ENCODE data around the gene HEBP1. TPM values are rescaled to one million over a fixed set of nuclear protein-coding genes. Genes with fewer than 3 reads are reported as not detected.

HEBP1 gene
- total RNA-seq, 1 donor from 2014 or later = 7.4 TPM

- Histone ChIP-seq H3K79me2 (ENCODE audit: low read depth) (no peaks in the 10 kb centered on the region), H3K27ac (no peak overlapping the region), H3K9me3 (ENCODE audit: low read depth) (no peaks in the 10 kb centered on the region), H3K4me1 (no peaks in the 10 kb centered on the region), H3K36me3 (no peaks in the 10 kb centered on the region), H3K4me3 (no peak overlapping the region), H3K9ac (no peak overlapping the region), H3K27me3 (no peaks in the 10 kb centered on the region), H4K20me1 (ENCODE audit: low read depth) (no peaks in the 10 kb centered on the region), H3F3A (ENCODE audit: low read depth) (no peaks in the 10 kb centered on the region), H3K4me2 (no peak overlapping the region), H2AFZ (replicated peaks) (no peak overlapping the region)
- DNase-seq (ENCODE audit: low spot score) = no peak
- Mint-ChIP-seq H3K4me1 (peaks cover 7% of the 10 kb centered on the region), H3K27ac (no peak overlapping the region), H3K27me3 (ENCODE audit: insufficient read depth, low read depth) (peaks cover 5% of the 10 kb centered on the region), H3K36me3 (no peaks in the 10 kb centered on the region), H3K4me3 (no peak overlapping the region), H3K9me3 (peaks cover 8% of the 10 kb centered on the region)
- TF ChIP-seq EZH2 (IDR thresholded peaks at IDR 0.05) (no peak), CTCF (IDR thresholded peaks at IDR 0.05) (no peak), EZH2phosphoT487 (IDR thresholded peaks at IDR 0.05) (no peak)
Observed at GRCh38 chr12:12925388-12925787, 74.7 kb downstream of the HEBP1 start.

Small RNAs within 50 kb of the gene (small RNA-seq; reads per million reads assigned to genes)
- 2.9 reads per million, percentile 91 among the genes with 10 or more reads in this experiment for gene RF00604

Other genes starting within 250 kb of the HEBP1 start
- gene APOLD1, start 214.6 kb downstream of the HEBP1 start, total RNA-seq (ENCODE audit: low replicate concordance) = 7.4 and 11.8 TPM in 2 replicates
- 86.2 and 107 TPM in 2 replicates for gene DDX47, start 186.9 kb downstream of the HEBP1 start, total RNA-seq (ENCODE audit: low replicate concordance)
- gene GPRC5A, start 108.7 kb downstream of the HEBP1 start, total RNA-seq (ENCODE audit: low replicate concordance) = not detected in 2 replicates
- not detected in 2 replicates for gene GPRC5D, start 48.1 kb downstream of the HEBP1 start, total RNA-seq (ENCODE audit: low replicate concordance)
- gene FAM234B, start 44.1 kb upstream of the HEBP1 start, total RNA-seq (ENCODE audit: low replicate concordance) = 20.8 and 23.1 TPM in 2 replicates
- not detected in 2 replicates for gene GSG1, start 103.4 kb upstream of the HEBP1 start, total RNA-seq (ENCODE audit: low replicate concordance)
- gene EMP1, start 196.5 kb upstream of the HEBP1 start, total RNA-seq (ENCODE audit: low replicate concordance) = 0.43 TPM in 1 of 2 replicates, not detected in the other